Measurements from ENCODE around the gene VDR.

VDR gene

GRCh38 chr12:47823422-47824086, 81.2 kb downstream of the VDR start:
- H3K27ac ChIP-seq (ENCODE audit: low read depth, low read length), result peak overlapping the region; percentile 99
- no peak overlapping the region for H3K4me3 ChIP-seq (ENCODE audit: low read length)
- H3K4me1 ChIP-seq (ENCODE audit: control insufficient read depth, insufficient read depth, low read length), result peaks cover 46% of the 10 kb centered on the region
- no peak overlapping the region for H3K9ac ChIP-seq (ENCODE audit: low read length)
- no peaks in the 10 kb centered on the region for H3K27me3 ChIP-seq (ENCODE audit: control insufficient read depth, insufficient read depth, low read length)
- H3K36me3 ChIP-seq (ENCODE audit: control insufficient read depth, insufficient read depth, low read length), result no peaks in the 10 kb centered on the region

GRCh38 chr12:47822863-47823262, 81.9 kb downstream of the VDR start:
- Histone ChIP-seq H3K36me3 (ENCODE audit: control insufficient read depth, insufficient read depth, low read length) (no peaks in the 10 kb centered on the region), H3K27me3 (ENCODE audit: control insufficient read depth, insufficient read depth, low read length) (no peaks in the 10 kb centered on the region), H3K9ac (ENCODE audit: low read length) (no peak overlapping the region), H3K27ac (ENCODE audit: low read depth, low read length) (peak overlapping the region; percentile 99), H3K4me1 (ENCODE audit: control insufficient read depth, insufficient read depth, low read length) (peaks cover 44% of the 10 kb centered on the region), H3K4me3 (ENCODE audit: low read length) (no peak overlapping the region)

- Histone ChIP-seq H3K9ac (ENCODE audit: low read length) (no peak overlapping the region), H3K27me3 (ENCODE audit: control insufficient read depth, insufficient read depth, low read length) (no peaks in the 10 kb centered on the region), H3K4me1 (ENCODE audit: control insufficient read depth, insufficient read depth, low read length) (peaks cover 49% of the 10 kb centered on the region), H3K36me3 (ENCODE audit: control insufficient read depth, insufficient read depth, low read length) (no peaks in the 10 kb centered on the region), H3K27ac (ENCODE audit: low read depth, low read length) (peak overlapping the region; percentile 99), H3K4me3 (ENCODE audit: low read length) (no peak overlapping the region)
Measured at GRCh38 chr12:47822401-47822800, 82.4 kb downstream of the VDR start.

- peaks cover 55% of the 10 kb centered on the region for H3K4me1 ChIP-seq (ENCODE audit: control insufficient read depth, insufficient read depth, low read length)
- peak overlapping the region; percentile 95 for H3K4me3 ChIP-seq (ENCODE audit: low read length)
- H3K36me3 ChIP-seq (ENCODE audit: control insufficient read depth, insufficient read depth, low read length), result no peaks in the 10 kb centered on the region
- no peaks in the 10 kb centered on the region for H3K27me3 ChIP-seq (ENCODE audit: control insufficient read depth, insufficient read depth, low read length)
- H3K27ac ChIP-seq (ENCODE audit: low read depth, low read length), result peak overlapping the region; percentile 99
- H3K9ac ChIP-seq (ENCODE audit: low read length), result peak overlapping the region; percentile 39
Measured at GRCh38 chr12:47821346-47821706, 83.5 kb downstream of the VDR start.

- Histone ChIP-seq H3K27ac (ENCODE audit: low read depth, low read length) (peak overlapping the region; percentile 99), H3K9ac (ENCODE audit: low read length) (peak overlapping the region; percentile 97), H3K4me1 (ENCODE audit: control insufficient read depth, insufficient read depth, low read length) (peaks cover 53% of the 10 kb centered on the region), H3K4me3 (ENCODE audit: low read length) (peak overlapping the region; percentile 95), H3K36me3 (ENCODE audit: control insufficient read depth, insufficient read depth, low read length) (no peaks in the 10 kb centered on the region), H3K27me3 (ENCODE audit: control insufficient read depth, insufficient read depth, low read length) (no peaks in the 10 kb centered on the region)
Measured at GRCh38 chr12:47820631-47821345, 84.0 kb downstream of the VDR start.

GRCh38 chr12:47819896-47820630, 84.7 kb downstream of the VDR start, which contains the start of gene HDAC7:
Gene HDAC7, minus strand, starts transcription at chr12:47819903. Its CDS starts 118 bp downstream, at chr12:47819785.
- Histone ChIP-seq H3K36me3 (ENCODE audit: control insufficient read depth, insufficient read depth, low read length) (no peaks in the 10 kb centered on the region), H3K4me3 (ENCODE audit: low read length) (peak within 1 kb of the TSS; percentile 95), H3K9ac (ENCODE audit: low read length) (peak within 1 kb of the TSS; percentile 97), H3K4me1 (ENCODE audit: control insufficient read depth, insufficient read depth, low read length) (peaks cover 47% of the 10 kb centered on the region), H3K27me3 (ENCODE audit: control insufficient read depth, insufficient read depth, low read length) (no peaks in the 10 kb centered on the region), H3K27ac (ENCODE audit: low read depth, low read length) (peak within 1 kb of the TSS; percentile 99)

GRCh38 chr12:47819138-47819895, 85.5 kb downstream of the VDR start:
- Histone ChIP-seq H3K36me3 (ENCODE audit: control insufficient read depth, insufficient read depth, low read length) (no peaks in the 10 kb centered on the region), H3K4me3 (ENCODE audit: low read length) (peak overlapping the region; percentile 95), H3K27me3 (ENCODE audit: control insufficient read depth, insufficient read depth, low read length) (no peaks in the 10 kb centered on the region), H3K4me1 (ENCODE audit: control insufficient read depth, insufficient read depth, low read length) (peaks cover 44% of the 10 kb centered on the region), H3K9ac (ENCODE audit: low read length) (peak overlapping the region; percentile 57), H3K27ac (ENCODE audit: low read depth, low read length) (peak overlapping the region; percentile 99)

- peaks cover 51% of the 10 kb centered on the region for H3K4me1 ChIP-seq (ENCODE audit: control insufficient read depth, insufficient read depth, low read length)
- H3K4me3 ChIP-seq (ENCODE audit: low read length), result peak overlapping the region; percentile 66
- H3K9ac ChIP-seq (ENCODE audit: low read length), result peak overlapping the region; percentile 57
Measured at GRCh38 chr12:47818467-47819137, 86.2 kb downstream of the VDR start.

GRCh38 chr12:47818007-47818376, 86.8 kb downstream of the VDR start:
- peak overlapping the region; percentile 66 for H3K4me3 ChIP-seq (ENCODE audit: low read length)

More at GRCh38 chr12:47818467-47819137, 86.2 kb downstream of the VDR start:
- Histone ChIP-seq H3K27ac (ENCODE audit: low read depth, low read length) (peak overlapping the region; percentile 99), H3K27me3 (ENCODE audit: control insufficient read depth, insufficient read depth, low read length) (no peaks in the 10 kb centered on the region), H3K36me3 (ENCODE audit: control insufficient read depth, insufficient read depth, low read length) (no peaks in the 10 kb centered on the region)

GRCh38 chr12:47817272-47818006, 87.4 kb downstream of the VDR start:
- Histone ChIP-seq H3K36me3 (ENCODE audit: control insufficient read depth, insufficient read depth, low read length) (no peaks in the 10 kb centered on the region), H3K27ac (ENCODE audit: low read depth, low read length) (peak overlapping the region; percentile 99), H3K27me3 (ENCODE audit: control insufficient read depth, insufficient read depth, low read length) (no peaks in the 10 kb centered on the region), H3K4me3 (ENCODE audit: low read length) (peak overlapping the region; percentile 66), H3K4me1 (ENCODE audit: control insufficient read depth, insufficient read depth, low read length) (peaks cover 54% of the 10 kb centered on the region), H3K9ac (ENCODE audit: low read length) (peak overlapping the region; percentile 57)

More at GRCh38 chr12:47818007-47818376, 86.8 kb downstream of the VDR start:
- Histone ChIP-seq H3K9ac (ENCODE audit: low read length) (peak overlapping the region; percentile 57), H3K36me3 (ENCODE audit: control insufficient read depth, insufficient read depth, low read length) (no peaks in the 10 kb centered on the region), H3K4me1 (ENCODE audit: control insufficient read depth, insufficient read depth, low read length) (peaks cover 55% of the 10 kb centered on the region), H3K27ac (ENCODE audit: low read depth, low read length) (peak overlapping the region; percentile 99), H3K27me3 (ENCODE audit: control insufficient read depth, insufficient read depth, low read length) (no peaks in the 10 kb centered on the region)
